Astrocyte of the spinal cord (primary cell): ENCODE measurements around the gene OSER1.
A peak's percentile ranks its signal among the peaks of the same experiment; 100 is the strongest.

ENCODE experiments used
- DNase-seq: peaks from one replicate; pipeline ENCODE4 v3.0.0; 2011; ENCODE audit warnings: low read depth, low spot score
- H3K4me3 ChIP-seq: 2 replicates; pipeline ENCODE4 v1.5.1; 2011; ENCODE audit warnings: low read depth, mild to moderate bottlenecking, low read length, moderate library complexity
- CTCF ChIP-seq: IDR thresholded peaks from 2 replicates; pipeline ENCODE4 v1.5.1; 2012; ENCODE audit warnings: low read depth, mild to moderate bottlenecking, low read length, inconsistent platforms
- in situ Hi-C: cut with HindIII; loops from 2 replicates; pipeline ENCODE4 v1.10.0; 2017; ENCODE audit warnings: low sequenced_read_pairs

OSER1 gene

GRCh38 chr20:44219791-44220190 lies 9.2 kb upstream of the OSER1 start:
- DNase-seq, result no peak
- TF ChIP-seq CTCF, result no peak
- H3K4me3 ChIP-seq, result no peak overlapping the region
- in situ Hi-C loops, result no loop called here

- H3K4me3 ChIP-seq, result no peak overlapping the region
- in situ Hi-C loops, result no loop called here
- no peak for TF ChIP-seq CTCF
- DNase-seq, result no peak
Observed at GRCh38 chr20:44219170-44219730, 8.7 kb upstream of the OSER1 start.

GRCh38 chr20:44218446-44218845 lies 7.9 kb upstream of the OSER1 start:
- in situ Hi-C loops, result no loop called here
- no peak for DNase-seq
- no peak for TF ChIP-seq CTCF
- H3K4me3 ChIP-seq, result no peak overlapping the region

- no peak overlapping the region for H3K4me3 ChIP-seq
- TF ChIP-seq CTCF, result peak; percentile 96
- DNase-seq, result peak; percentile 64
- in situ Hi-C loops, result no loop called here
Observed at GRCh38 chr20:44217342-44218092, 6.9 kb upstream of the OSER1 start.

- in situ Hi-C loops, result no loop called here
- H3K4me3 ChIP-seq, result no peak overlapping the region
- peak; percentile 92 for TF ChIP-seq CTCF
- peak; percentile 66 for DNase-seq
Observed at GRCh38 chr20:44215125-44215524, 4.6 kb upstream of the OSER1 start.

- in situ Hi-C loops, result no loop called here
- TF ChIP-seq CTCF, result no peak
- no peak overlapping the region for H3K4me3 ChIP-seq
- DNase-seq, result no peak
Observed at GRCh38 chr20:44212792-44213191, 2.2 kb upstream of the OSER1 start.
